Measurements from ENCODE around the gene KPNA3.

DNA sequence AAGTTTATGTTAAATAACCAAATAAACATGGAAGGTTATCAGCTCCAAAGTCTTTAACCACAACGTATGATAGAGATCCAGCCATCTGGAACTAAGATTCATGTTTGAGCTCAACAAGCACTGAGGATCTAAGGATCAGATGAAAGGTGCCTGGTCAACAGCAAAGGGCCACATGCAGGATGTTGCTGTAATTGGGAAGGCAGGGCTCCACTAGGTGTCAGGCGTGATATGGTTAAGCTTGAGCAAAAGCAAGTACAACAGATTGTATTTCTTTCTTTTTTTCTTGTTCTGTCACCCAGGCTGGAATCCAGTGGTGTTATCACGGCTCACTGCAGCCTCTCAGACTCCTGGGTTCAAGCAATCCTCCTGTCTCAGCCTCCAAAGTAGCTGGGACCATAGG is 113.2 kb downstream of the KPNA3 start:
- TF ChIP-seq, protein P1, sequence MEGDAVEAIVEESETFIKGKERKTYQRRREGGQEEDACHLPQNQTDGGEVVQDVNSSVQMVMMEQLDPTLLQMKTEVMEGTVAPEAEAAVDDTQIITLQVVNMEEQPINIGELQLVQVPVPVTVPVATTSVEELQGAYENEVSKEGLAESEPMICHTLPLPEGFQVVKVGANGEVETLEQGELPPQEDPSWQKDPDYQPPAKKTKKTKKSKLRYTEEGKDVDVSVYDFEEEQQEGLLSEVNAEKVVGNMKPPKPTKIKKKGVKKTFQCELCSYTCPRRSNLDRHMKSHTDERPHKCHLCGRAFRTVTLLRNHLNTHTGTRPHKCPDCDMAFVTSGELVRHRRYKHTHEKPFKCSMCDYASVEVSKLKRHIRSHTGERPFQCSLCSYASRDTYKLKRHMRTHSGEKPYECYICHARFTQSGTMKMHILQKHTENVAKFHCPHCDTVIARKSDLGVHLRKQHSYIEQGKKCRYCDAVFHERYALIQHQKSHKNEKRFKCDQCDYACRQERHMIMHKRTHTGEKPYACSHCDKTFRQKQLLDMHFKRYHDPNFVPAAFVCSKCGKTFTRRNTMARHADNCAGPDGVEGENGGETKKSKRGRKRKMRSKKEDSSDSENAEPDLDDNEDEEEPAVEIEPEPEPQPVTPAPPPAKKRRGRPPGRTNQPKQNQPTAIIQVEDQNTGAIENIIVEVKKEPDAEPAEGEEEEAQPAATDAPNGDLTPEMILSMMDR (IDR thresholded peaks at IDR 0.05; ENCODE audit: low read length), result no peak
- TF ChIP-seq EZH2phosphoT487 (IDR thresholded peaks at IDR 0.05; ENCODE audit: low read length) (no peak), EZH2 (optimal IDR thresholded peaks at IDR 0.05; ENCODE audit: low read depth, low read length) (no peak)
